Hepatocyte (in vitro differentiated cells): Measurements from ENCODE around the gene SLC9A7.

Experiments used
- EZH2 ChIP-seq: fragments of 200-600 bp; sonication (generic); IDR thresholded peaks from 2 replicates; pipeline ENCODE4 v1.6.1; 2016; ENCODE audit warnings: antibody characterized with exemption, mild to moderate bottlenecking, borderline replicate concordance
- TF ChIP-seq, protein P1 (sequence below): fragments of 200-600 bp; sonication (generic); IDR thresholded peaks from 2 replicates; pipeline ENCODE4 v1.5.1; 2016; ENCODE audit warnings: antibody characterized with exemption, mild to moderate bottlenecking; ENCODE audit not compliant: poor library complexity

DNA sequence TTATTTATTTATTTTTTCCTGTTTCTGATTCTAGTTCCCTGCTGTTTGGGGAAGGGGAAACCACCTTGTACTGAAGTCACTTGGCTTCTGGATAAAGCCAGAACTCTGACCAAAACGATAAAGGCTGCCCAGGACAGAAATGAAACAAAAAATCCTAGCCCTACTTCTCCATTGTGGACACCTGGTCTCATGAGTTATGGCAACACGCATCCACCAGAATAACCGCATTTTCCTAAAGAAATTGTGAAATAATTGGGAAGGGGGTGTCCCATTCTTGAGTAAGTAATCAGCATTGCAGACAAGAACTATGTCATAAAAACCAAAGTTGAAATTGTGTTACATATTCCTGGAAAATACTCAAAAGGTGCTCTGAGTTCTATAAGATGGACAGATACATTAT is 42.1 kb downstream of the SLC9A7 start:
- TF ChIP-seq, protein P1, sequence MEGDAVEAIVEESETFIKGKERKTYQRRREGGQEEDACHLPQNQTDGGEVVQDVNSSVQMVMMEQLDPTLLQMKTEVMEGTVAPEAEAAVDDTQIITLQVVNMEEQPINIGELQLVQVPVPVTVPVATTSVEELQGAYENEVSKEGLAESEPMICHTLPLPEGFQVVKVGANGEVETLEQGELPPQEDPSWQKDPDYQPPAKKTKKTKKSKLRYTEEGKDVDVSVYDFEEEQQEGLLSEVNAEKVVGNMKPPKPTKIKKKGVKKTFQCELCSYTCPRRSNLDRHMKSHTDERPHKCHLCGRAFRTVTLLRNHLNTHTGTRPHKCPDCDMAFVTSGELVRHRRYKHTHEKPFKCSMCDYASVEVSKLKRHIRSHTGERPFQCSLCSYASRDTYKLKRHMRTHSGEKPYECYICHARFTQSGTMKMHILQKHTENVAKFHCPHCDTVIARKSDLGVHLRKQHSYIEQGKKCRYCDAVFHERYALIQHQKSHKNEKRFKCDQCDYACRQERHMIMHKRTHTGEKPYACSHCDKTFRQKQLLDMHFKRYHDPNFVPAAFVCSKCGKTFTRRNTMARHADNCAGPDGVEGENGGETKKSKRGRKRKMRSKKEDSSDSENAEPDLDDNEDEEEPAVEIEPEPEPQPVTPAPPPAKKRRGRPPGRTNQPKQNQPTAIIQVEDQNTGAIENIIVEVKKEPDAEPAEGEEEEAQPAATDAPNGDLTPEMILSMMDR: no peak
- TF ChIP-seq EZH2: no peak
